DND-41 (cell line): Measurements from ENCODE around the gene TSPAN2.

Experiments
- ATAC-seq: fragments of 200-7000 bp; cut with Tn5 transposase; 3 replicates; pipeline ENCODE4 v1.9.1; 2021; ENCODE audit warnings: low read depth; ENCODE audit not compliant: insufficient read depth
- DNase-seq: peaks from one replicate; pipeline ENCODE4 v3.0.0-alpha.2; 2020
- H2AFZ ChIP-seq: 2 replicates; pipeline ENCODE4 v1.6.0; 2012; ENCODE audit warnings: low read depth, low read length
- H3K27ac ChIP-seq: 2 replicates; pipeline ENCODE4 v1.5.1; 2012; ENCODE audit warnings: low read length, inconsistent platforms
- H3K27me3 ChIP-seq: fragments of 200-600 bp; sonication (generic); 2 replicates; pipeline ENCODE4 v1.6.0; 2012; ENCODE audit warnings: low read length, mild to moderate bottlenecking, inconsistent platforms; ENCODE audit not compliant: insufficient read depth, poor library complexity
- H3K36me3 ChIP-seq: 2 replicates; pipeline ENCODE4 v1.5.1; 2012; ENCODE audit warnings: low read length, inconsistent platforms; ENCODE audit not compliant: insufficient read depth
- H3K4me1 ChIP-seq: 2 replicates; pipeline ENCODE4 v1.5.1; 2012; ENCODE audit warnings: mild to moderate bottlenecking, low read length; ENCODE audit not compliant: insufficient read depth
- H3K4me2 ChIP-seq: 2 replicates; pipeline ENCODE4 v1.6.0; 2012; ENCODE audit warnings: mild to moderate bottlenecking, moderate library complexity, low read length, inconsistent platforms; ENCODE audit not compliant: insufficient read depth
- H3K4me3 ChIP-seq, 2 experiments: fragments of 200-600 bp in 1 of 2; shearing (Covaris generic) in 1 of 2; 2 replicates each; pipeline ENCODE4 v1.5.1; 2012 to 2016; ENCODE audit warnings: inconsistent platforms in 2 of 2, low read length in 2 of 2, mild to moderate bottlenecking in 2 of 2, low read depth in 1 of 2, moderate library complexity in 1 of 2
- H3K79me2 ChIP-seq: 2 replicates; pipeline ENCODE4 v1.6.0; 2012; ENCODE audit warnings: low read length, inconsistent platforms; ENCODE audit not compliant: insufficient read depth
- H3K9ac ChIP-seq: 2 replicates; pipeline ENCODE4 v1.6.0; 2012; ENCODE audit warnings: low read depth, mild to moderate bottlenecking, inconsistent platforms, low read length, moderate library complexity
- H3K9me3 ChIP-seq: 2 replicates; pipeline ENCODE4 v1.5.1; 2012; ENCODE audit warnings: low read length, moderate library complexity, mild to moderate bottlenecking, inconsistent platforms; ENCODE audit not compliant: insufficient read depth, severe bottlenecking
- H4K20me1 ChIP-seq: 2 replicates; pipeline ENCODE4 v1.6.0; 2012; ENCODE audit warnings: low read length; ENCODE audit not compliant: insufficient read depth
- EZH2 ChIP-seq: IDR thresholded peaks from 3 replicates; pipeline ENCODE4 v1.6.1; 2012; ENCODE audit warnings: borderline replicate concordance, low read depth, mild to moderate bottlenecking, moderate library complexity, low read length, inconsistent platforms; ENCODE audit not compliant: severe bottlenecking
- TF ChIP-seq, protein P1 (sequence below): IDR thresholded peaks from 2 replicates; pipeline ENCODE4 v1.5.1; 2012; ENCODE audit warnings: borderline replicate concordance, low read length, moderate library complexity, mild to moderate bottlenecking; ENCODE audit not compliant: poor library complexity, severe bottlenecking; ENCODE audit errors: extremely low read depth

Gene TSPAN2

DNA sequence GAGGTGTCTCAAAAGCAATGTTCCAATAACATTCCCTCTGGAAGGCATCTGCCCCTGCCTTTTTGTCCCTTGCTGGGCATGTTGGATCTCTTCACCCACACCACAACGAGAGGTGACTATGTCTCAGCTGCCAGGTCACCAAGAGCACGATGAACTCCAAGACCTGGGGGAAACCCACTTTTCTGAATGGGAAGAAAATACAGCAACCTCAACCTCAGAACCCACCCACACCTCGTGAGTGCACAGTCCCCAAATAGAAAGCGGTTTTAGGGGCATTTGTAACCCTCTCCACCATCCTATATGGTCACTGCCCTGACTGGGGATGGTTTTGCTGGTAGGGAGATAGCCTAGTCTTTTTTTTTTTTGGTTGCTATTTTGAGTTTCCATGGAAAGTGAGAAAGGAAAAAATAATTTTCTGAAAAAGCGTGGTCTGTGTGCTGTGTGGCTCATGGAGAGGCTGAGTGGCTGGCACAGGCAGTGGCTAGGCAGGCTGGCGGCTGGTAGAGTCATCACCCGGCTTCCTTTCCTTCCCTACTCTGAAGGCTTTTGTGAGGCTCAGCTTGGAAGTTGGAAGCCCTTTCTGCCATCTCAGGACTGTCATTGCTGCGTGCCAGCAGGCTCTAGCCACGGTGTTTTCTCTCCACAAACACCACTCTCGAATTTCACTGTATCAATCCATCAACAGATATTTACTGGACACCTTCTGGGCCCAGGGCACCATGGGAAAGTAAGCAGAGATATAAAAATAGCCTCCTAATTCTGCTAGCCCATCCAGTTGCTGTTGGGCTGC lies 15.8 kb downstream of the TSPAN2 start:
- H3K4me1 ChIP-seq: no peaks in the 10 kb centered on the region

DNA sequence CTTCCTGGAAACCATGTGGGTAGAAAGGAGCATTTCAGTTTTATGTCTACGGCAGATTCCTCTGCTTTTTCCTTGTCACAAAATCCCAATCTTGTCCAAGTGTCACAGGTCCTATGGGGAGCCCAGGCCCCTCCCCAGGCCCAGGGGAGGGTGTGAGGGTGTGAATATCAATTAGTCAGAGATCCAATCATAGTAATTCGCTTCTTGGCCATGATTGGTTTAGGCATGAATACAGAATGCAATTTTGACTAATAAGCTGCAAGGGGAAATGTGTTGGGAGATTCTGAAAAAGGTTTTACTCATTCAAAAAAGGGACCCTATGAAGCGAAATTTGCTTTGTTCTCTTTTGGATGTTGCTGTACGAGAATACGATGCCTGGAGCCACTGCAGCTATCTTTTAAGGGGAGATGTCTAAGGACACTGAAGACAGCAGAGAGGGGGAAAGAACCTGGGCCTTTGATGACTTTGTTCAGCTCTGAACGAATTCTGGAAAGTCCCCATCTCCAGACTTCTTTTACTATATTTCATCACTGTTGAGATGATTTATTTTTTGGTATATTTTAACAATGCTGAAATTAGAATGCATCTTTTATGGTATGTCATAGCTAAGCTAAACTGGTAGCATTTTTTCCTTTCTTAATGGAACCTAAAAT lies 18.2 kb downstream of the TSPAN2 start:
- H3K79me2 ChIP-seq: no peaks in the 10 kb centered on the region
- no peak overlapping the region for H2AFZ ChIP-seq
- no peaks in the 10 kb centered on the region for H4K20me1 ChIP-seq
- no peak for ATAC-seq
- H3K36me3 ChIP-seq: no peaks in the 10 kb centered on the region
- H3K27me3 ChIP-seq: peaks cover 9% of the 10 kb centered on the region
- H3K27ac ChIP-seq: no peak overlapping the region
- H3K4me3 ChIP-seq: no peak overlapping the region
- no peak overlapping the region for H3K9ac ChIP-seq
- H3K4me2 ChIP-seq: no peak overlapping the region
- no peaks in the 10 kb centered on the region for H3K9me3 ChIP-seq
- DNase-seq: no peak
- TF ChIP-seq, protein P1, sequence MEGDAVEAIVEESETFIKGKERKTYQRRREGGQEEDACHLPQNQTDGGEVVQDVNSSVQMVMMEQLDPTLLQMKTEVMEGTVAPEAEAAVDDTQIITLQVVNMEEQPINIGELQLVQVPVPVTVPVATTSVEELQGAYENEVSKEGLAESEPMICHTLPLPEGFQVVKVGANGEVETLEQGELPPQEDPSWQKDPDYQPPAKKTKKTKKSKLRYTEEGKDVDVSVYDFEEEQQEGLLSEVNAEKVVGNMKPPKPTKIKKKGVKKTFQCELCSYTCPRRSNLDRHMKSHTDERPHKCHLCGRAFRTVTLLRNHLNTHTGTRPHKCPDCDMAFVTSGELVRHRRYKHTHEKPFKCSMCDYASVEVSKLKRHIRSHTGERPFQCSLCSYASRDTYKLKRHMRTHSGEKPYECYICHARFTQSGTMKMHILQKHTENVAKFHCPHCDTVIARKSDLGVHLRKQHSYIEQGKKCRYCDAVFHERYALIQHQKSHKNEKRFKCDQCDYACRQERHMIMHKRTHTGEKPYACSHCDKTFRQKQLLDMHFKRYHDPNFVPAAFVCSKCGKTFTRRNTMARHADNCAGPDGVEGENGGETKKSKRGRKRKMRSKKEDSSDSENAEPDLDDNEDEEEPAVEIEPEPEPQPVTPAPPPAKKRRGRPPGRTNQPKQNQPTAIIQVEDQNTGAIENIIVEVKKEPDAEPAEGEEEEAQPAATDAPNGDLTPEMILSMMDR: no peak
- no peak for TF ChIP-seq EZH2
- H3K4me1 ChIP-seq: no peaks in the 10 kb centered on the region

More for the DNA sequence above, 15.8 kb downstream of the TSPAN2 start:
- Histone ChIP-seq H3K9me3 (no peaks in the 10 kb centered on the region), H3K27ac (no peak overlapping the region), H3K4me2 (no peak overlapping the region), H4K20me1 (no peaks in the 10 kb centered on the region), H3K4me3 (no peak overlapping the region), H3K79me2 (no peaks in the 10 kb centered on the region), H2AFZ (no peak overlapping the region), H3K9ac (no peak overlapping the region), H3K36me3 (no peaks in the 10 kb centered on the region), H3K27me3 (peaks cover 17% of the 10 kb centered on the region)
- ATAC-seq (no peak), DNase-seq (no peak)
- no peak for TF ChIP-seq EZH2
- TF ChIP-seq, protein P1: no peak

DNA sequence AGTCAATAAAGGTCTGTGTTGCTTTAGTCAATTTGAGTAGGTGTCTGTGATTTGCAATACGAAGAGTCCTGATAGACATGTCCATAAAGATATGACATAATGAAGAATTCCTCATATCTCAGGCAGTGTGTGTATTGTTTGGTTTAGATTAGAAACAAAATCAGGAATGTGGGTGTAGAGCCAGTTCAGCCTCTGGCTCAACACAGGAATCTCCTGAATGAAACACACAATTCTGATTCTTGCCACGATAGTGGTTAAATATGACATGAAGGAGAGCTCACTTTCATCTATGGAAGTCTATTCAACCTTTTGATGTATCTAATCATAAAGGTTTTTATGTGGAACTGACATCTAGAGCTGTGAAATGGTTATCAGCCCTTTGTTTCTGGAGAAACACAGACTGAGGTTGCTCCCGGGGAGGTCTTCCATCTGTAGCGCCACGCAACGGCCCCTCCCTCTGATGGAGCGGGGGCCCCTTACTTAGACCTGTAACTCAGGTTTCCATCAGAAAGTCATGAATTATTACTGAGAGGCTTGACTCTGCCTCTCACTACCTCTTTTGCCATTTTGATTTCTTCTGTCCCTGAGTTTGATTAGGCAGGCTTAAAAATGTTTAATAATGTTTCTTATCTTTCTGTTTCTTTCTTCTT lies 19.5 kb downstream of the TSPAN2 start:
- Histone ChIP-seq H3K27me3 (peaks cover 3% of the 10 kb centered on the region), H3K4me1 (no peaks in the 10 kb centered on the region), H3K9ac (no peak overlapping the region), H3K36me3 (no peaks in the 10 kb centered on the region), H3K9me3 (no peaks in the 10 kb centered on the region), H3K4me3 (no peak overlapping the region), H2AFZ (no peak overlapping the region), H4K20me1 (no peaks in the 10 kb centered on the region), H3K27ac (no peak overlapping the region), H3K79me2 (no peaks in the 10 kb centered on the region), H3K4me2 (no peak overlapping the region)
- ATAC-seq (no peak), DNase-seq (no peak)
- TF ChIP-seq, protein P1: no peak
- no peak for TF ChIP-seq EZH2
